A673 (cell line): Measurements from ENCODE around the gene TYRO3.

Experiments used
- EZH2 ChIP-seq: fragments of 200-600 bp; sonication (generic); IDR thresholded peaks from 2 replicates; pipeline ENCODE4 v1.6.1; 2017; ENCODE audit warnings: borderline replicate concordance, low read depth, mild to moderate bottlenecking, mixed read lengths, antibody characterized with exemption, low read length; ENCODE audit not compliant: poor library complexity, severe bottlenecking
- TF ChIP-seq, protein P1 (sequence below): fragments of 300-800, 200-600 bp; sonication (generic); conservative IDR thresholded peaks from 2 replicates; pipeline ENCODE4 v1.5.1; 2017; ENCODE audit warnings: low read depth, mild to moderate bottlenecking, antibody characterized with exemption, low read length, moderate library complexity, mixed read lengths

- TF ChIP-seq, protein P1, sequence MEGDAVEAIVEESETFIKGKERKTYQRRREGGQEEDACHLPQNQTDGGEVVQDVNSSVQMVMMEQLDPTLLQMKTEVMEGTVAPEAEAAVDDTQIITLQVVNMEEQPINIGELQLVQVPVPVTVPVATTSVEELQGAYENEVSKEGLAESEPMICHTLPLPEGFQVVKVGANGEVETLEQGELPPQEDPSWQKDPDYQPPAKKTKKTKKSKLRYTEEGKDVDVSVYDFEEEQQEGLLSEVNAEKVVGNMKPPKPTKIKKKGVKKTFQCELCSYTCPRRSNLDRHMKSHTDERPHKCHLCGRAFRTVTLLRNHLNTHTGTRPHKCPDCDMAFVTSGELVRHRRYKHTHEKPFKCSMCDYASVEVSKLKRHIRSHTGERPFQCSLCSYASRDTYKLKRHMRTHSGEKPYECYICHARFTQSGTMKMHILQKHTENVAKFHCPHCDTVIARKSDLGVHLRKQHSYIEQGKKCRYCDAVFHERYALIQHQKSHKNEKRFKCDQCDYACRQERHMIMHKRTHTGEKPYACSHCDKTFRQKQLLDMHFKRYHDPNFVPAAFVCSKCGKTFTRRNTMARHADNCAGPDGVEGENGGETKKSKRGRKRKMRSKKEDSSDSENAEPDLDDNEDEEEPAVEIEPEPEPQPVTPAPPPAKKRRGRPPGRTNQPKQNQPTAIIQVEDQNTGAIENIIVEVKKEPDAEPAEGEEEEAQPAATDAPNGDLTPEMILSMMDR: no peak
- TF ChIP-seq EZH2: no peak
These were observed 3.2 kb downstream of the TYRO3 start for GRCh38 chr15:41562244-41562643.
